ENCODE results near the gene DENND4A. TPM values are rescaled to one million over a fixed set of nuclear protein-coding genes. Genes with fewer than 3 reads are reported as not detected.

Gene DENND4A
- total RNA-seq, 4 donors from 2014 or later: 12.2 to 42.1 (median 14.2) TPM

- no peak for DNase-seq (ENCODE audit: low spot score in 2 of 2)
- no peaks in the 10 kb centered on the region for H3K27me3 ChIP-seq
- H3K4me1 ChIP-seq: no peaks in the 10 kb centered on the region
- TF ChIP-seq, protein P1, sequence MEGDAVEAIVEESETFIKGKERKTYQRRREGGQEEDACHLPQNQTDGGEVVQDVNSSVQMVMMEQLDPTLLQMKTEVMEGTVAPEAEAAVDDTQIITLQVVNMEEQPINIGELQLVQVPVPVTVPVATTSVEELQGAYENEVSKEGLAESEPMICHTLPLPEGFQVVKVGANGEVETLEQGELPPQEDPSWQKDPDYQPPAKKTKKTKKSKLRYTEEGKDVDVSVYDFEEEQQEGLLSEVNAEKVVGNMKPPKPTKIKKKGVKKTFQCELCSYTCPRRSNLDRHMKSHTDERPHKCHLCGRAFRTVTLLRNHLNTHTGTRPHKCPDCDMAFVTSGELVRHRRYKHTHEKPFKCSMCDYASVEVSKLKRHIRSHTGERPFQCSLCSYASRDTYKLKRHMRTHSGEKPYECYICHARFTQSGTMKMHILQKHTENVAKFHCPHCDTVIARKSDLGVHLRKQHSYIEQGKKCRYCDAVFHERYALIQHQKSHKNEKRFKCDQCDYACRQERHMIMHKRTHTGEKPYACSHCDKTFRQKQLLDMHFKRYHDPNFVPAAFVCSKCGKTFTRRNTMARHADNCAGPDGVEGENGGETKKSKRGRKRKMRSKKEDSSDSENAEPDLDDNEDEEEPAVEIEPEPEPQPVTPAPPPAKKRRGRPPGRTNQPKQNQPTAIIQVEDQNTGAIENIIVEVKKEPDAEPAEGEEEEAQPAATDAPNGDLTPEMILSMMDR (IDR thresholded peaks at IDR 0.05): no peak
- TF ChIP-seq POLR2A (IDR thresholded peaks at IDR 0.05): no peak
- H3K36me3 ChIP-seq: peaks cover 29% of the 10 kb centered on the region
- WGBS: 86% methylated on average over 2 of the region's 2 CpGs
- H3K27ac ChIP-seq: no peak overlapping the region
- H3K4me3 ChIP-seq: no peak overlapping the region
- H3K9me3 ChIP-seq: no peaks in the 10 kb centered on the region
These were observed 116.0 kb downstream of the DENND4A start for GRCh38 chr15:65676123-65676522.

GRCh38 chr15:65675551-65675950 is 116.5 kb downstream of the DENND4A start:
- no peaks in the 10 kb centered on the region for H3K27me3 ChIP-seq
- peaks cover 35% of the 10 kb centered on the region for H3K36me3 ChIP-seq
- TF ChIP-seq, protein P1 (IDR thresholded peaks at IDR 0.05): no peak
- TF ChIP-seq POLR2A (IDR thresholded peaks at IDR 0.05): no peak
- no peak for TF ChIP-seq EP300 (IDR thresholded peaks at IDR 0.05)
- TF ChIP-seq POLR2AphosphoS5 (IDR thresholded peaks at IDR 0.05): no peak
- no peaks in the 10 kb centered on the region for H3K4me1 ChIP-seq
- no peaks in the 10 kb centered on the region for H3K9me3 ChIP-seq
- DNase-seq (ENCODE audit: low spot score in 2 of 2): no peak
- 81% methylated on average over 1 of the region's 1 CpG for WGBS
- H3K27ac ChIP-seq: no peak overlapping the region
- no peak overlapping the region for H3K4me3 ChIP-seq

DNA sequence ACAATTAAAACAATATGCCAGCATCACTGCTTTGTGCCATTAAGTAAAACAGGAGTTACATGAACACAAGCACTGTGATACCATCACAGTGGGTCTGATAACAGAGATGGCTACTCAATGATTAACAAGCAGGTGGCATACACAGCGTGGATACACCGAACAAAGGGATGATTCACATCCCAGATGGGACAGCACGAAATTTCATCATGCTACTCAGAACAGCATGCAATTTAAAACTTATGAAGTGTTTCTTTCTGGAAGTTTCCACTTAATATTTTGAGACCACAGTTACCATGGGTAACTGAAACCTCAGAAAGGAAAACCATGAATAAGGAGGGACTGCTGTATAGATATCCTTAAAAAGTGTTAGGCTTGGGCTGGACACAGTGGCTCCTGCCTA is 125.8 kb downstream of the DENND4A start:
- no peaks in the 10 kb centered on the region for H3K27me3 ChIP-seq
- no peak overlapping the region for H3K4me3 ChIP-seq
- no peak for DNase-seq (ENCODE audit: low spot score in 2 of 2)
- no peak overlapping the region for H3K27ac ChIP-seq
- no peaks in the 10 kb centered on the region for H3K4me1 ChIP-seq
- H3K36me3 ChIP-seq: peaks cover 62% of the 10 kb centered on the region
- no peak for TF ChIP-seq POLR2AphosphoS5 (IDR thresholded peaks at IDR 0.05)
- TF ChIP-seq POLR2A (IDR thresholded peaks at IDR 0.05): no peak
- TF ChIP-seq EP300 (IDR thresholded peaks at IDR 0.05): no peak
- TF ChIP-seq, protein P1 (IDR thresholded peaks at IDR 0.05): no peak
- H3K9me3 ChIP-seq: no peaks in the 10 kb centered on the region
- 81% methylated on average over 3 of the region's 3 CpGs for WGBS

GRCh38 chr15:65663521-65663920 is 128.6 kb downstream of the DENND4A start:
- peaks cover 41% of the 10 kb centered on the region for H3K36me3 ChIP-seq
- no peak overlapping the region for H3K27ac ChIP-seq
- DNase-seq (ENCODE audit: low spot score in 2 of 2): no peak
- H3K4me3 ChIP-seq: no peak overlapping the region
- no peaks in the 10 kb centered on the region for H3K4me1 ChIP-seq
- WGBS: 89% methylated on average over 3 of the region's 3 CpGs
- H3K9me3 ChIP-seq: no peaks in the 10 kb centered on the region
- no peaks in the 10 kb centered on the region for H3K27me3 ChIP-seq
- TF ChIP-seq POLR2A (IDR thresholded peaks at IDR 0.05) (no peak), POLR2AphosphoS5 (IDR thresholded peaks at IDR 0.05) (no peak), EP300 (IDR thresholded peaks at IDR 0.05) (no peak)
- TF ChIP-seq, protein P1 (IDR thresholded peaks at IDR 0.05): no peak

DNA sequence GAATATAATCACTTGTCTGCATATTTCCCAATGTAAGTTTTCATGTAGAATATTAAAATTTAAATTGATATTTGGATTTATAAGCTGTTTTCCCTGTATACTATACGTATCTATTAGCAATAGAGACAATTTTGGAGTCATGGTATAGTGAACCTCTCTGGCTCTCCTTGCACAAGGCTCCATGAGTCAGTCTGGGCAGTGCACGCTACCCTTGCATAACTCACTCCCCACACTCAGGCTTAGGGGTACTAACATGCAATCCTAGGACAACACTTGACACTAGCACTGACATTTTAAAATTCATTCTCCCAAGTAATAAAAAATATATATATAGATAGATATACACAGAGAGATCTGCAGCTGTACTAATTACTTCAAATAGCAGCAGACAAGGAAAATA is 131.2 kb downstream of the DENND4A start:
- Histone ChIP-seq H3K27ac (no peak overlapping the region), H3K9me3 (no peaks in the 10 kb centered on the region), H3K4me3 (no peak overlapping the region), H3K27me3 (no peaks in the 10 kb centered on the region), H3K4me1 (no peaks in the 10 kb centered on the region), H3K36me3 (peaks cover 43% of the 10 kb centered on the region)
- WGBS: 90% methylated on average over 2 of the region's 2 CpGs
- TF ChIP-seq POLR2A (IDR thresholded peaks at IDR 0.05) (no peak), POLR2AphosphoS5 (IDR thresholded peaks at IDR 0.05) (no peak), EP300 (IDR thresholded peaks at IDR 0.05) (no peak)
- TF ChIP-seq, protein P1 (IDR thresholded peaks at IDR 0.05): no peak
- DNase-seq (ENCODE audit: low spot score in 2 of 2): no peak
